HPDE6-E6E7 (cell line): ENCODE data around the gene AGAP1.
"Not testable (repeated sequence)": the region's sequence is repeated elsewhere in the genome, so short reads cannot be mapped to it uniquely, and the experiment has no call there.

ENCODE experiments used
- DNase-seq: peaks from one replicate; pipeline ENCODE4 v3.0.0; 2011; ENCODE audit warnings: missing footprints; ENCODE audit errors: extremely low spot score

The AGAP1 gene

DNA sequence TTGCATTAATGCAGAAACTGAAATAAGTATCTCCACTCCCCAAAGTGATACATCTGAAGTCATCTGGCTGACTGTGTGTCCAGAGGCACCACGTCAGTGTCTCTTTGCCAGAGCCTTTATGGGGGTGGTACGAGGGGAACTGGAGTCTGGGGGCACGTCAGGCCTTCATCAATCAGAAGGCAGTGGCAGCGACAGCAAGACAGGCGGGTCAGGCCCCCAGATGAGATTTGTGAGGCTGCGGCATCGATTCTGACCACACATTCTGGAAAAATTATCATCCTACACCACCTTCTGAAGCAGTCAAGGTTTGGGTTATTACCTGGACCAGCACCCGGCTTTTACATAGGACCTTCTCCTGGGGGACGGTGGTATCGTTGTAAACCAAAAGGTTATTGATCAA lies 450.7 kb downstream of the AGAP1 start:
- DNase-seq, result no peak

DNA sequence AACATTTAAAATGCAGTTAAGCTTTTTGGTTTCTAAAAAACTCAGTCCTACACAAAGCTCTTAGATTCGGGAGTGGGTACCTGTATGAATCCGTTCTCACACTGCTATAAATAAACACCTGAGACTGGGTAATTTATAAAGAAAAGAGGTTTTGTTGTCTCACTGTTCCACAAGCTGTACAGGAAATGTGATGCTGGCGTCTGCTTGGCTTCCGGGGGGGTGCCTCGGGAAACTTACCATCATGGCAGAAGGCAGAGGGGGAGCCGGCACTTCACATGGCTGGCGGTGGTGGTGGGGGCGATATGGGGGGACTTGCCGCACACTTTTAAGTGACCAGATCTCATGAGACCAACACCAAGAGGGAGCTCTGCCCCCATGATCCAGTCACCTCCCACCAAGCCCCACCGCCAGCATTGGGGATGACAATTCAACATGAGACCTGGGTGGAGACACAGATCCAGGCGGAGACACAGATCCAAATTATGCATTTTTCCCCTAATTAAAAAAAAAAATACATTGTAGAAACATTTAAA lies 451.8 kb downstream of the AGAP1 start:
- no peak for DNase-seq

DNA sequence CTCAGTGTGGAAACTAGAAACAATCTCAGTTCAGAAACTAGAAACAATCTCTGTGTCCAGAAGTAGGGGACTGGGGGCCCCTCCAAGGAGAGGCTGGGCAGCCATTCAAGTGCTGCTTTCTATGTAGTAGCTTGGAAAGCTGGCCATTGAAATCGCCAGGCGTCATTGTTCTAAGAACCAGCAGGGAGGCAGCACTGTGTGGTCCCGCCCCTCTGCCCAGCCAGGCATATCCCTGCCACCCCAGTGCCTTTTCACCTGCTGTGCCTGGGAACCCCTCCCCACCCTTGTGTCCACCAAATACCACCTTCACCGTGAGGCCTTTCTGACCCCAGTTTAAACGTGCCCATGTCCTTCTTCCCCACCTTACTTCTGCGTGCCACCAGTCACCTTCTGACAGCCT lies 452.7 kb downstream of the AGAP1 start:
- no peak for DNase-seq

DNA sequence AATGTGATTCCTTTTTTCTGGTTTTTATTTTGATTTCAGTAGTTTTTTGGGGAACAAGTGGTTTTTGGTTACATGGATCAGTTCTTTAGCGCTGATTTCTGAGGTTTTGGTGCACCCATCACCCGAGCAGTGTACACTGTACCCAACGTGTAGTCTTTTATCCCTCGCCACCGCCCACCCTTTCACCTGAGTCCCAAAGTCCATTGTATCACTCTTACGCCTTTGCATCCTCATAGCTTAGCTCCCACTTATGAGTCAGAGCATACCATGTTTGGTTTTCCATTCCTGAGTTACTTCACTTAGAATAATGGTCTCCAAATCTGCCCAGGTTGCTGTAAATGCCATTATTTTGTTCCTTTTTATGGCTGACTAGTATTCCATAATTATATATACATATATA lies 453.2 kb downstream of the AGAP1 start:
- not testable (repeated sequence) for DNase-seq

DNA sequence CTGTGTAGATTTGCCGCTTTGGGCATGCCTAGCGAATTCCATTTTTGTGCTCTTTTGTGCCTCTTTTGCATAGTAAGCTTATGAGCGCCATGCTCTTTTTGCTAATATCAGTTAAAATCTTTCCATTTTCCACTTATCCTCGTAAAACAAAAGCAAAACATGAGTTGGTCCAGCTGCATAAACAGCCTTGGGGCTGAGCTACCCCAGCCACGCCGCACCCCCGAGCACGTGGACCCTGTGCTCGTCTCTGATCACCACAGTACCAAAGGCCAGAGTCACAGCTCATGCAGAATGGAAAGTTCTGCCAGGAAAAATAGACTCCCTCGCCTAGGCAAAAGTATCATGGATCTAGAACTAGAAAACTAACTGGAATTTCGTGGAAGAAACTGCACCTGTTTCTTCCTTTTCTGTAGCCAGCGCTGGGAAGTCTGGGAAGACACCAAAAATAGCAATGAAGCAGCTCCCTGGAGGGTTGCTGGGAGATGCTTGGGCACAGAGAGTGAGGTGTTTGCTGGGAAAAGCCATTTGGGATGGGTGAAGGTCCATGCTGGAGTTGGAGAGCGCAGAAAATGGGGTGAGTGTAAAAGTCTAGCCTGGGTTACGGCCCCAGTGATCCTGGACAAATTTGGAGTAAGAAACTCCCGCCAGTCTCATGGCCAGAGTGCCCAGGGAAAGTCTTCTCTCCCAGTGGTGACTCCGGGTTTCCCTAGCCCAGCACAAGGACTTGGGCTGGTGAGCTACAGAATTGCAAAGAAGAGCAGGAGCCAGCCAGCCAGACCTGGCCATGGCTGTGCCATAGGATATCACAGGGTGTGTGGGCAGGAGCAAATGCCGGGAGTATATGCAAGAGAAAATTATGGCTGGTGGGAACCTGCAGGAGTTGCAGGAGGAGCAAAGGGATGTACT lies 456.0 kb downstream of the AGAP1 start:
- no peak for DNase-seq

DNA sequence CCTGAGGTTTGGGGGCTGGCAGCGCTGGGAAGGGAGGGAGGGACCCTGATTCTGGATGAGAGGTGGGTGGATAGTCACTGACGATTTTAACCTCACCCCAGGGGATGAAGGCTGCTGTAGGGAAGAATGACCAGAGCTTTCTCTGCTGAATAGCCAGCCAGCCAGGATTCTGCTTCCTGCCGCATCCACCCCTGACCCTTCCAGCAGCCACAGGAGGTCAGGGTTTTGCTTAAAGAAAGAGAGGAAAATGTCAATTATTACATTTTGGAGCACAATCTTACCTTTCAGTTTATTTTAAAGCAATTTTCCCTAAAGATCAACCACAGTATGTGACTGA lies 456.6 kb downstream of the AGAP1 start:
- DNase-seq, result no peak

DNA sequence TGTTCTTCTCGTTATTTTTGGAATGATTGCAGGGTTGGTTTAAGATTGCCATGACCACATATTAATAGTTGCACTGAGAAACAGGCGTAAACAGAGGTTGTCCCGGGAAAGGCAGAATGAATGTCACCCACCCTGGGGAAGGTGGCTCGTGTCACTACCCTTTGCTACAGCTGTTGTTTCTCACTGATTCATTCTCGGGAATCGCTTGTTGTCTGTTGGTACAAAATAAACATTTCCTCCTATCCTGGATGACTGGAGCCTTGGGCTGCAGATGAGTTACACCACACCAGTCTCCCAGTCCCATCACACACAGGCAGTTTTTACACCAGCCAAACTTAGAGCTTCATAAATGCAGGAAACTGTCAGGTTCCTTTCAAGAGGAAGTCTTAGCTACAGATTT lies 457.6 kb downstream of the AGAP1 start:
- DNase-seq, result no peak

DNA sequence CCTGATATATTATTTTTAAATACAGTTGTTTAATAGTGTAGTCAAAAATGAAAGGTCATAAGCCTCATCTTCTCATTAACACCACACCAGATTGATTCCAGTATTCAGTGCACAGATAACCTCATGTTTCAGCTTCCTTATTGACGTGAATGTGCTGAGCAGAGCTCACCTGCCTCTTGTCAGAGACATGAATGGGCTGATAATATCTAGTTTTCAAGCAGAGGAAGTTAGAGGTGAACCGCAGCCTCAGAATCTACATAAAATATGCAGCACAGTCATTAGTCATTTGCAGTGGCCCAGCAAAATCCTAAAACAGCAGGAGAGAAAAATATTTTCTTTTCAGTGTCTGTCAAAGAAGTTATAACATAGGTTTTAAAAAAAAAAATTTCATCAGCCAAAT lies 458.1 kb downstream of the AGAP1 start:
- DNase-seq, result no peak

DNA sequence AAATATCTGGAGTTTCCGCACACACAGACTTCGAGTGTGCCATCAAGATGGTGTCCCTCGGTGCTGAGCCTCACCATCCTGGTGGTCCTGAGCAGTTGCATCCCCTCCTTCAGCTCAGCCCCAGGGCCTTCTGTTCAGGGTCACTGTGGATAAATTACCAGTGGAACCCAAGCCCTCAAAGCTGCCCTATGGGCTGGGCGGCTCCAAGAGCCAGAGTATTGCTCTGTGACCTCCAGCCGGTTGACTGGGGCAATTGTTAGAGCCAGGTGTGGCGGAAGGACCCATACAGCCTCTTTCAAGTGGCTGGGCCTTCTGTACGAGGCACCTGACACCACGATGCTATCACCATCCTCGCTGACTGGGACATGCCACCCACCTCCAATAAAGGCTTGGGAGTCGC lies 458.9 kb downstream of the AGAP1 start:
- DNase-seq, result no peak

DNA sequence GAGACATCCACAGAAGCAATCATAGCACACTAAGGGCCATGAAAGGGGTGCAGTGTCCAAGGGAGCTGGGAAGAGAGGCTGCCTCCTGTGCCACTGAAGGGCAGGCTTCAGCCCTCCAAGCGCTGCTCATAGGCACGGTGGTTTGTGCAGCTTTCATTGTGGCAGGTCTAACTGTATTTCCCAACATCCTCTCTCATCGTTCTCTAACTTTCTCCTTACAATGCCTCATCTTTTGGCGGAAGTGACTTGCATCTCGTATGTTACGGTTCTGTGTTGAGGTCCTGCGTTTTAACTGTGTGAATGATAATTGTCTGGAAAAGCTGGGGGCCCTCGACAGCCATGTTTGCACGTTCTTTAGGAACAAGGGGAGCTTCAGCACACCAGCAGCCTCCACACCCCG lies 460.4 kb downstream of the AGAP1 start:
- no peak for DNase-seq

DNA sequence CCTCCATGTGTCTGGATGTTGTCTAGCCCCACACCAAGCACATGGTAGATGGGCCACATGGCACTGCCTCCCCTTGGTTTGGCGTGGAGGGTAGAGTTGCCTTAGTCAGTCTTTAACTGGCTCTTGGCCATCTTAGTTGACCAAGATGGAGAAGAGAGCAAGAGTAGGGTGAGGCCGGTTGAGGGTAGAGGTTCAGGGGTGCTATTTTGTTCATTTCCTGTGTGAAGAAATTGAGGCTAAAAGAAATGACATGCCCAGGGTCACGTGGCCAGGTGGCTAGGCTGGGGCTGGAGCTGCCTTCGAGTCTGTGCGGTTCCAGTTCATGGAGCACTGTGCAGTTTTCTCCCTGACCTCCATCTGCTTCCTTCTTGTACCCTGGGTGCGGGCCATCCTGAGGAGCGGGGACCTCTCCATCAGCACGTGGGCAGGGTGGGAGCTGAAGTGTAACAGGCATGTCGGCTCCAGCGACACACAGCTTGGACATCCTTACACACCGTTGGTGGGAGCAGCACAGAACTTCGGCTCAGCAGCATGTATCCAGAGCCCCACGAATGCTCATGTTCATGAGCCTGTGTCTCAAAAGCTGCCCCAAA lies 461.1 kb downstream of the AGAP1 start:
- DNase-seq, result no peak

DNA sequence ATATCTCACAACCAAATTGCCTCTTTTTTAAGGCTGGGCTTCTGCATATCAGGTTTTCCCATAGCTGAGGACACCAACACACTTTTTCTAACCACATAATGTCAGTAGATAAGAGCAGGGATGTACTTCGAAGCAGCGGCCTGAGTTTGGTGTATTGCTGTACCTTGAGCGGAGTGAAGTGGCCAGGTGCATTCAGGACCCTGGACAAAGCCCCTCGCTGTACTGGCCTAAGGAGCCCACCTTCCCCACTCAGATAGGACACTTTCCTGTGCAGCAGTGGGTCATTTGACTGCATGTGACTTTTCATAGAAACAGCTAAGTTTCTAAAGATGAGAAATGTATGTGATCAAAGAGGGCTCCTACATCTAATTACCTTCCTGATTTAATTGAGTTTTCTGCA lies 461.8 kb downstream of the AGAP1 start:
- no peak for DNase-seq

DNA sequence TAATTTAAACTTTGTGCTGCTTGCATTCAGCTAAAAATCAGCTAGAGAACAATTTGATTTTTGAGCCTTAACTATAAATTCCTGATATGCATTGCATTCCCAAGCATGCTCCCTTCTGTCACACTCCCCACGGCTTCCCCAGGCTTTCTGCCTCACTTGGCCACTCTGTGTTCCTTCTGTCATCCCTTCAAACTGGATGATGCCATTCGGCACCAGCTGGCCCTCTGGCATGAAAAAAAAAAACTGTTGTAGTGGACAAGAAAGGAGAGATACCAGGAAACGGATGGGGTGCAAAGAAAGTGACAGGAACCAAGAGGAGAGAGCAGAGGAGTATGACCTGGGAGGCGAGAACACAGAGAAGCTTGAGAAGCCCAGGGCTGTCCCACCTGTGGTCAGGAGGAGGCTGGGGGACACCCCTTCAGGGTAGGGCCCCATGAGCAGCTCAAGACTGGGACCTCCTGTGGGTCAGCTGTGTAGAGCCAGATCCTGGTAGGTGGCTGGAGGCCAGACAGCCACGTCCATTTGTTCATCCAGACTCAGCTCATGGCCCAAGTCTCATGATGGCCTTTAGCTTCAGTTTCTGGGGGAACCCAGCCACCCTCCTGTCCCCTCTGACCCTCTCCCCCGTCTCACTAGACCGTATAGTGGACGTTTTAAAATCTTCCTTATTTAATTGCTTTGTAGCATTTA lies 462.6 kb downstream of the AGAP1 start:
- DNase-seq, result no peak

DNA sequence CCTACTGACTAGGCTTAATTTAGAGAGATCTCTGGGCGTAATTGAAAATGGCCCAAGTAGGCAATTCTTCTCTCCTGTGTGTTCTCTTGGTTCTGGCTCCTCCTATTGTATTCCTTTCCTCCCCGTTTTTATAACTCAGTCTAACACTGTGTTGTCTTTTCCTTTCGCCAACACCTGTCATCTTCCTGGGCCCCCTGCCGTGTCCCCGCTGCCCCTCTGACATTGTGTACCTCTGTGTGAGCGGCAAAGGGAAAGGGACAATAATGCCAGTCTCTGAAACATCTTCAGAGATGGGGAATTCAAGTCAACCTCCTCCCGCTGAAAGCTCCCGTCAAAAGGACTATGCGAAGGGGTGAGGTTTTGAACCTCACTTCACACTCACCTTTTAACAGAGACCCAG lies 463.4 kb downstream of the AGAP1 start:
- DNase-seq, result no peak

DNA sequence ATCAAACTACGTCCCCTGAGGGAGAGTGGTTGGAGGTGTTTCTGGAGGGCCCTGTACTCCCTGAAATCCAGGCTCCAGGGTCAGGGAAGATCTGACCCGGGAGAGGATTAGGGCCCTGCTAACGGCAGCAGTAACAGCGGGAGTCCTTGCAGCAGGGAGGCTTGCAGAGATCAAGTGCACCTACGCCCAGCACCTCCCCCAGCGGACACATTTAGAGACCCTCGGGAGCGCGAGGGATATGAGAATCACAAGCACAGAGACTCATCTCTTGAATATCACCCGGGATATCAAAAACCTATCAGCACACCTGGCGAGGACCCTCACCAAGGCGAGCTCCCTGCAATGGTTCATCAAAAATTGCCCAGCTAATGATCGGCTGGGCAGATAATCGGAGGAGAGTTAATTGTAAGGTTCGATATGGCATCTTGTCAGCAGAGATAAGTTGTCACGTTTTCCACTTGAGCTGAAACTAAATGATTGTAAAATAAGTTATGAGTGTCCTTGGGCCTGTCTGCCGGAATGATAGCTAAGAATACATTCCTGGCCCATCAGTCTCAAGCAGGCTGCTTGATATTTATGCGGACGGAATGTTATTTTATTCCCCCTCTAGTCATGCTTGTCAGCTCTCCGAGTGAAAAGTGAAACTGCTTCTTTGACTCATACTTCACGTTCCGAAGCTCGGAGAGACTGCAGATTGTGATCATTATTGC lies 464.5 kb downstream of the AGAP1 start:
- no peak for DNase-seq

DNA sequence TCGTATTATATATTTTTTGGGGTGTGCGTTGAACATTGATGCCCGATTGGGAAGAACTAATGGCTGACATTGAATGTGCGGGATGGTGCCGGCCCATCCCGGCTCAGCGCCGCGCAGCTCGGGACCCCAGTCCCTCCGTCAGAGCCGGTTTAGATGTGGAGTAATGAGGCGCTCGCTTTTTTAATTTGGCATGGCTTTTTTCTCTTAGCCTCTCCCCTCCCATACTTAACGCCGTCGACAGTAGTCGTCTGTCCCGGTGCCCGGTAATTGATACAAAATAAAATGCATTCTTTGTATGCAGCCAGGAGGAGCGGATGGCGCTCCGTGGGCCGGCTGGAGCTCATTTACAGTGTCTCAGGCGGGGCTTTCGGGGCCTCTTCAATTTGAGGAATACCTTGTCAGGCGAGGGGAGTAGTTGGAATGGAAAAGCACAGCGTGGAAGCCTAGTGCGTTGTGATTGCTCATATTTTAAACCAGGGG lies 465.1 kb downstream of the AGAP1 start:
- DNase-seq, result no peak

DNA sequence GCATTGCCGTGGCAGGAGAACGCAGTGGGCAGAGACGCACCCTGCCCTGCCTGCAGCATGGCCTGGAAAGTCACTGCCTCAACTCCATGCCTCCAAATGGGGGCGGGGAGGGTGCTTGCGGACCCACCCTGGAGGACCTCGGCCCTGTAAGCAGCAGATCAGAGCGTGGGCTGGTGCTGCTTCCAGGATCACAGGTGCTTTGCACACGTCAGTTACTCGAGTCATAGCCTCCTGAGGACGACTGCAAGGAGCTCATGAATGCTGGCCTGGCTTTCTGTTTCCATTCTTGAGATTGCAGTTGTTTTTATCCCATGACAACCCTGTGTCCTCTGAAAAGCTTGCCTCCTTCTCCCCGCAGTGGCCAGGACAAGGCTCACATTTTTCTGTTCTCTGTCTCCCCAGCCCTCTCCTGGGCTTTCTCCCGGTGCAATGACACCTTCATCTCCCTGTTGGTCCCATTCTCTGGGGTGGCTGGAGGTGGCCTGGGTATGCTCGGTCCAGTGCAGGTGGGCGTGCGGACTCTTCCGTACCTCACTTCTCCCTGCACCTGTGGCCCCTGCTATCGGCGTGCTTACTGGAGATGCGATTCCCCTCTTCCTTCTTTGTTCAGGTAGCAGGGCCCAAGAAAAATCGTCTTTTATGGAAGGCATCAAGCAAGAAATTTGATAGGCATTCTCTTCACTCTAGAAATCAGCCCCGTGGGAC lies 466.3 kb downstream of the AGAP1 start:
- no peak for DNase-seq

DNA sequence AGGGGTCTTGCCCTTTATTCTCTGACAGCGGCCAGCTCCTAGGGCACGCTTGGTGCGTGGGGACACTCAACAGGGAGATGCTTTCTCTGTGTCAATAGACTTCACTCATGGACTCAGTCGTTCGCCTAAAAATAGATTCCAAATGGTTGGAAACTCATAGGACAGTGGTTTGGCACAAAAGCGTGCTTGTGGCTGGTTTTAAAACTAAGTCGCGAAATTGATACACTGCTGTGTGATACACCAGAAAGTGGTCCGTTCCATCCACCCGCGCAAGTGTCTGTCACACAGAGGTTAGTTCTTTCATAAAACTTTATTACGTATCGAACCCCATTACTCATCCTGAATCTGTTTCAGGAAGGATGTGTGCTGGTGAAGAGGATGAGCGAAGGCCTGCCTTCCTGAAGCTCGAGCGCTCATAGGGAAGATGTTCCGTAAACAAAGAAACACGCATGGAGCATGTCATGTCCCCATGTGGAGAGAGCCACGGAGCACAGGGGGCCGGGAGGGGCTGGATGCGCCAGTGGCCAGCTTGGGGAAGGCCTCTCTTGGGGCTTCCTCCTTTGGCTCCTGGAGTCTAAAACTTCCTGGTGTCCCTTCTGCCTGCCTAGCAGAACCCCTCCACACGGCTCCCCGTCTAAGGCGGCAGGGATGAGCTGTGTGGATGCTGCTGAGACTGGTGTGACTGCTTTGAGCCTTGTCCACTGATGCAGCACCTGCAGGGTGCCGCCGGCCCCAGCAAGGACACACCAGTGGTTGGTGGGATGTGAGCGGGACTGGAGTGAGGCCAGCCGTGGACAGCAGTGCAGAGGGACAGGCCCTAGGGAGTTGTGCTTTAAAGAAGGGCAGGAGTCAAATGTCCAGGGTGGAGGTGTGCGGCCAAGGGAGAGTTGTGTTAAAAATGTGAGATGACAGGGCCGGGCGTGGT lies 467.1 kb downstream of the AGAP1 start:
- DNase-seq, result no peak

DNA sequence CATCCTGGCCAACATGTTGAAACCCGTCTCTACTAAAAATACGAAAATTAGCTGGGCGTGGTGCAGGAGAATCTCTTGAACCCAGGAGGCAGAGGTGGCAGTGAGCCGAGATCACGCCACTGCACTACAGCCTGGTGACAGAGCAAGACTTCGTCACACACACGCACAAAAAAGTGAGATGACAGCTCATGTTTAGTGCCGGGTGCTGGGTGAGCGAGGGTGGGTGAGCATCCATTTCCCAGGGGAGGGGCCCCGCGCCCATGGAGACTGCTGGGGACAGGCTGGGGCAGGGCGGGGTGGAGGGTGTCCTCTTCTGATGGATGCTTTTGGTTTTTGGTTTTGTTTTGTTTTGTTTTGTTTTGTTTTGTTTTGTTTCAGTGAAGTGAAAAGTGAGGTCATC lies 467.9 kb downstream of the AGAP1 start:
- no peak for DNase-seq

DNA sequence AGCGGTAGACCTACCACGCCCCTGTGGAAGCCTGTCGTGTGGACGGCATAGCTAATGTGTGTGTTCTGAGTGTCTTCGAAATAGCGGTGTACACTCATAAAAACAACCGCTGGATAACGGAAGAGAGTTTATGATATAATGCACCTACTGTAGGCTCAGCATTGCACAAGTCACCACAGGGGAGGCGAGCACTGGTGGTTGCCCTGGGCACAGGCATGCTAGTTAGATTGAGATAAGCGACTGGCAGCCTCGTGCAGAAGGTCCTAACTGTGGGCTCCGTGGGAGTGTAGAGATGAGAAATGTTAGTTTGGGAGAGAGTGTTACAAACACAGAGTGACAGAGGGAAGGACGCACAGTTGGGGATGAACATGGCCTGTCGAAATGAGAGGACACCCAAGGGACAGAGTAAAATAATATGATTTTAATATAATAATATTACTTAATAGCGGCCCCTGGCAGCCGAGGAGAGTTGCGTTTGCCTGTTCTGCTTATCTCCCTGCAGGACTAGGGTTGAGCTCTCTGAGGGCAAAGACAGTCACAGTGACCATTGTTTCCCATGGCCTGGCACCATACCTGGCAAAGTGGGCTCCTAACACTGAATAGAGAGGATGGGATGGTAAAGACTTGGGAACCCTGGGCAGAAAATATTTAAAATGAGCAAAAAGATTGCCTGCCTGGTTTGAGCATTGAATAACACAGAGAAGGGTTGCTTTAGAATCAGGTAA lies 470.2 kb downstream of the AGAP1 start:
- DNase-seq, result no peak
